ENCODE measurements around the gene DOK4.

GRCh38 chr16:57478396-57479204, 7.7 kb downstream of the DOK4 start:
- no peak for TF ChIP-seq POLR2A (IDR thresholded peaks at IDR 0.05; ENCODE audit: low read length)
- no peak for TF ChIP-seq GATA1 (IDR thresholded peaks at IDR 0.05; ENCODE audit: low read depth, low read length)
